GM12878 (cell line): ENCODE data around the gene ETS1. TPM values are rescaled to one million over a fixed set of nuclear protein-coding genes. Genes with fewer than 3 reads are reported as not detected.

Experiments
- ATAC-seq: fragments of 200-7000 bp; cut with Tn5 transposase; 3 replicates; pipeline ENCODE4 v1.9.1; 2020; ENCODE audit warnings: mild to moderate bottlenecking, moderate library complexity
- BruUV-seq: library from RNA; stranded (reverse); fragments of 400-500 nt; replicated peaks from 2 replicates; lab custom pipeline; 2021; lab: Mats Ljungman, UMichigan
- CTCF ChIA-PET: fragments of 300-600 bp; sonication (Branson Sonifier 250); formaldehyde crosslinking; extraction: SDS; loops from one replicate; lab custom pipeline; 2021; ENCODE audit warnings: inconsistent platforms; lab: Yijun Ruan, JAX
- POLR2A ChIA-PET: fragments of 350-600 bp; formaldehyde crosslinking; extraction: SDS; loops from one replicate; lab custom pipeline; 2021; ENCODE audit warnings: inconsistent platforms; lab: Charles Lee
- RAD21 ChIA-PET: fragments of 300-600 bp; sonication (Branson Sonifier 250); formaldehyde crosslinking; loops from one replicate; lab custom pipeline; 2023; ENCODE audit warnings: antibody characterized with exemption; ENCODE audit not compliant: unreplicated experiment; lab: Charles Lee
- SMC1A ChIA-PET: fragments of 300-600 bp; sonication (Branson Sonifier 250); formaldehyde crosslinking; loops from one replicate; lab custom pipeline; 2023; ENCODE audit not compliant: unreplicated experiment, uncharacterized antibody; lab: Charles Lee
- DNase-seq: peaks from one replicate; pipeline ENCODE4 v3.0.0-alpha.2; 2011; ENCODE audit warnings: low read depth, low spot score
- FAIRE-seq: peaks from 3 replicates; lab custom pipeline; 2011; peaks lifted over from hg19 to GRCh38; lab: Jason Lieb, UNC
- H2AFZ ChIP-seq: 2 replicates; pipeline ENCODE4 v1.6.0; 2011; ENCODE audit warnings: low read depth, low read length, control low read depth; ENCODE audit not compliant: control insufficient read depth
- H3K27ac ChIP-seq: 2 replicates; pipeline ENCODE4 v1.5.1; 2011; ENCODE audit warnings: control low read depth; ENCODE audit not compliant: control insufficient read depth, insufficient read depth
- H3K27me3 ChIP-seq, 2 experiments: replicated peaks in 1 of 2; 2 replicates each; pipeline versions ENCODE4 v1.6.0 to v1.6.1; 2011; ENCODE audit warnings: low read length in 1 of 2; ENCODE audit not compliant: control insufficient read depth in 2 of 2, insufficient read depth in 2 of 2
- H3K36me3 ChIP-seq, 2 experiments: 2 replicates each; pipeline ENCODE4 v1.5.1; 2011; ENCODE audit warnings: low read length in 1 of 2; ENCODE audit not compliant: control insufficient read depth in 2 of 2, insufficient read depth in 2 of 2
- H3K4me1 ChIP-seq: 2 replicates; pipeline ENCODE4 v1.6.1; 2011; ENCODE audit warnings: mild to moderate bottlenecking, low read length, moderate library complexity, mixed read lengths; ENCODE audit not compliant: control insufficient read depth, insufficient read depth
- H3K4me2 ChIP-seq: 2 replicates; pipeline ENCODE4 v1.6.0; 2011; ENCODE audit warnings: control low read depth; ENCODE audit not compliant: control insufficient read depth, insufficient read depth
- H3K4me3 ChIP-seq: fragments of 200-600 bp; sonication (generic); 2 replicates; pipeline ENCODE4 v1.5.1; 2016
- H3K79me2 ChIP-seq: 2 replicates; pipeline ENCODE4 v1.6.0; 2011; ENCODE audit warnings: low read length; ENCODE audit not compliant: control insufficient read depth, insufficient read depth
- H3K9ac ChIP-seq: 2 replicates; pipeline ENCODE4 v1.8.0; 2011; ENCODE audit warnings: low read length, control low read depth, mixed read lengths; ENCODE audit not compliant: control insufficient read depth, insufficient read depth
- H3K9me3 ChIP-seq: replicated peaks from 3 replicates; pipeline ENCODE4 v1.5.1; 2011; ENCODE audit warnings: mild to moderate bottlenecking, low read length; ENCODE audit not compliant: control insufficient read depth, insufficient read depth
- H4K20me1 ChIP-seq: 2 replicates; pipeline ENCODE4 v1.6.0; 2011; ENCODE audit not compliant: control insufficient read depth, insufficient read depth
- ASH2L ChIP-seq: fragments of 300-600, 200-600 bp; sonication (generic); IDR thresholded peaks from 2 replicates; pipeline ENCODE4 v1.6.1; 2017; ENCODE audit warnings: low read depth, mild to moderate bottlenecking, borderline replicate concordance
- BHLHE40 ChIP-seq, 2 experiments: fragments of 450-650 bp in 1 of 2; IDR thresholded peaks; 2 replicates each; pipeline ENCODE4 v1.6.1; 2011 to 2017; ENCODE audit warnings: low read depth in 2 of 2, borderline replicate concordance in 1 of 2, improper control_type of control experiment in 1 of 2, low read length in 1 of 2, mild to moderate bottlenecking in 1 of 2
- ESRRA ChIP-seq: IDR thresholded peaks from 2 replicates; pipeline ENCODE4 v1.6.1; 2012; ENCODE audit warnings: mild to moderate bottlenecking, low read length, improper control_type of control experiment
- IKZF1 ChIP-seq: fragments of 450-650 bp; conservative IDR thresholded peaks from 2 replicates; pipeline ENCODE4 v1.6.1; 2017; ENCODE audit warnings: antibody characterized with exemption, mild to moderate bottlenecking
- IKZF2 ChIP-seq, 2 experiments: fragments of 450-650 bp; IDR thresholded peaks; 2 replicates each; pipeline ENCODE4 v1.6.1; 2017; ENCODE audit warnings: mild to moderate bottlenecking in 2 of 2, moderate library complexity in 2 of 2
- NBN ChIP-seq: fragments of 450-650 bp; IDR thresholded peaks from 2 replicates; pipeline ENCODE4 v1.6.1; 2016
- NFXL1 ChIP-seq: fragments of 450-650 bp; IDR thresholded peaks from 2 replicates; pipeline ENCODE4 v1.6.1; 2017; ENCODE audit warnings: antibody characterized with exemption, mild to moderate bottlenecking, borderline replicate concordance
- PML ChIP-seq: IDR thresholded peaks from 2 replicates; pipeline ENCODE4 v1.6.1; 2012; ENCODE audit warnings: low read length, inconsistent platforms
- POLR2AphosphoS5 ChIP-seq: IDR thresholded peaks from 2 replicates; pipeline ENCODE4 v1.6.1; 2011; ENCODE audit warnings: mild to moderate bottlenecking, low read length, inconsistent platforms
- RB1 ChIP-seq: fragments of 450-650 bp; formaldehyde crosslinking; IDR thresholded peaks from 2 replicates; pipeline ENCODE4 v1.6.1; 2017; ENCODE audit warnings: mild to moderate bottlenecking, borderline replicate concordance
- SIN3A ChIP-seq: IDR thresholded peaks from 2 replicates; pipeline ENCODE4 v1.6.1; 2012; ENCODE audit warnings: low read depth, low read length, improper control_type of control experiment
- WGBS: methylation state at CpG from one replicate; pipeline ENCODE4 v1.1.6; 2016; ENCODE audit warnings: low lambda C conversion rate; ENCODE audit not compliant: insufficient replicate concordance, insufficient coverage; ENCODE audit errors: missing lambda C conversion rate; 5-methylcytosine and 5-hydroxymethylcytosine counted together
- in situ Hi-C: fragments of 300-500 bp; cut with MboI; formaldehyde crosslinking; loops from 9 replicates; pipeline ENCODE4 v1.14.3; 2018; ENCODE audit warnings: mixed read lengths
- intact Hi-C: fragments of 100-400 bp; cut with micrococcal nuclease; formaldehyde crosslinking; loops from one replicate; pipeline ENCODE4 v1.14.2; 2022; ENCODE audit not compliant: unreplicated experiment
- polyA plus RNA-seq, 11 experiments: library from polyadenylated mRNA; depleted of rRNA in 4 of 11; unstranded in 6 of 11; stranded (reverse) in 5 of 11; fragments of >200 nt; fragmentation: Nextera tagmentation in 4 of 11; fragmentation: Illumina TruSeq in 1 of 11; extraction: Ambion mirVana in 4 of 11; extraction: Trizol in 1 of 11; gene quantifications; 1 replicate in 1 of 11; 2 replicates in 10 of 11; pipeline versions ENCODE4 v1.2.1 to v1.2.3, GENCODE V29; 2011 to 2016; ENCODE audit warnings: inconsistent platforms in 2 of 11, missing spikeins in 2 of 11, low read depth in 1 of 11
- total RNA-seq, 4 experiments: library from RNA; depleted of rRNA in 3 of 4; stranded (reverse); fragments of >200 nt in 3 of 4; fragmentation: Illumina TruSeq in 1 of 4; extraction: Trizol in 1 of 4; gene quantifications; 2 replicates each; pipeline versions ENCODE4 v1.2.1 to v1.2.3, GENCODE V29; 2013 to 2021
- TF ChIP-seq, protein P1 (sequence below): fragments of 450-650 bp; IDR thresholded peaks from 2 replicates; pipeline ENCODE4 v1.6.1; 2016; ENCODE audit warnings: mild to moderate bottlenecking
- TF ChIP-seq, protein P2 (sequence below): fragments of 450-650 bp; IDR thresholded peaks from 2 replicates; pipeline ENCODE4 v1.6.1; 2016; ENCODE audit warnings: mild to moderate bottlenecking

ETS1 gene
- total and polyA plus RNA-seq, 10 of the 15 experiments (the other 5 are each of a cell fraction or from before 2014, with no cell fraction given): 12.5 to 112 (median 55.5) TPM

DNA sequence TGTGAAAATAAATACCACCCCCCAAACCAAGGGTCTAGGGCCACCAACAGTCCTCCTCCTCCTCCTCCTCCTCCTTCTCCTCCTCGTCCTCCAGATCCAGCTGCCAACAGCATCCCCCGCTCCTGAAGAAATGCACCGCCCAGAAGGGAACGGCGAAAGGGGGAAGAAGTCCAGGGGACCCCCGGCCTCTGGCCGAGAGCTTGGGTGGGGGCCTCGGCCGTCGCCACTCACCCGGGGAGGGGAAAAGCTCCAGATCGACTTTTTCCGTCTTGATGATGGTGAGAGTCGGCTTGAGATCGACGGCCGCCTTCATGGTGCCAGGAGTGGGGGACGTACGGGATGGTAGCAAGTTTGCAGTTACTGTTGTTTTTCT lies 65.7 kb downstream of the ETS1 start:
- Histone ChIP-seq H4K20me1 (no peaks in the 10 kb centered on the region), H3K9ac (peak overlapping the region; percentile 97), H3K27ac (peak overlapping the region; percentile 96), H3K9me3 (no peaks in the 10 kb centered on the region), H3K27me3 (no peaks in the 10 kb centered on the region), H3K79me2 (peaks cover 62% of the 10 kb centered on the region), H2AFZ (no peak overlapping the region), H3K4me3 (peak overlapping the region; percentile 96), H3K36me3 (peaks cover 0 to 6% of the 10 kb centered on the region in 2 experiments; a peak in 1 of 4 replicates), H3K4me2 (peak overlapping the region; percentile 93; the same call in 1 of the 2 replicates), H3K4me1 (peaks cover 17% of the 10 kb centered on the region)
- ChIA-PET CTCF (interaction anchor here (1.1 to 2.1 kb wide), 2 partner anchors 89 to 106 kb away, joined by 3 to 9 read pairs; no protein-coding TSS in a partner anchor), RAD21 (interaction anchor here (0.8 to 10.3 kb wide), 9 partner anchors 25 to 231 kb away, joined by 3 to 144 read pairs (median 44); no protein-coding TSS in a partner anchor), POLR2A (interaction anchor here (0.8 to 1.7 kb wide), 4 partner anchors 13 to 50 kb away, joined by 3 to 9 read pairs (median 5); no protein-coding TSS in a partner anchor), SMC1A (interaction anchor here (0.9 to 9.8 kb wide), 12 partner anchors 9 to 310 kb away, joined by 3 to 154 read pairs (median 50); no protein-coding TSS in a partner anchor)
- DNase-seq (no peak), FAIRE-seq (no peak), ATAC-seq (peak; percentile 7; the same call in 1 of the 3 replicates)
- no peak for TF ChIP-seq RB1
- TF ChIP-seq POLR2AphosphoS5: 0 out of 2 replicates have a peak, but pooled peaks have one; percentile 36
- TF ChIP-seq ESRRA: no peak
- TF ChIP-seq IKZF1: 0 out of 2 replicates have a peak, but pooled peaks have one; percentile 3
- TF ChIP-seq SIN3A: 0 out of 2 replicates have a peak, but pooled peaks have one; percentile 13
- TF ChIP-seq, protein P1, sequence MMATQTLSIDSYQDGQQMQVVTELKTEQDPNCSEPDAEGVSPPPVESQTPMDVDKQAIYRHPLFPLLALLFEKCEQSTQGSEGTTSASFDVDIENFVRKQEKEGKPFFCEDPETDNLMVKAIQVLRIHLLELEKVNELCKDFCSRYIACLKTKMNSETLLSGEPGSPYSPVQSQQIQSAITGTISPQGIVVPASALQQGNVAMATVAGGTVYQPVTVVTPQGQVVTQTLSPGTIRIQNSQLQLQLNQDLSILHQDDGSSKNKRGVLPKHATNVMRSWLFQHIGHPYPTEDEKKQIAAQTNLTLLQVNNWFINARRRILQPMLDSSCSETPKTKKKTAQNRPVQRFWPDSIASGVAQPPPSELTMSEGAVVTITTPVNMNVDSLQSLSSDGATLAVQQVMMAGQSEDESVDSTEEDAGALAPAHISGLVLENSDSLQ: peak; percentile 27; the same call in 1 of the 2 replicates
- TF ChIP-seq IKZF2 (IDR thresholded peaks at IDR 0.05): no peak
- TF ChIP-seq, protein P2, sequence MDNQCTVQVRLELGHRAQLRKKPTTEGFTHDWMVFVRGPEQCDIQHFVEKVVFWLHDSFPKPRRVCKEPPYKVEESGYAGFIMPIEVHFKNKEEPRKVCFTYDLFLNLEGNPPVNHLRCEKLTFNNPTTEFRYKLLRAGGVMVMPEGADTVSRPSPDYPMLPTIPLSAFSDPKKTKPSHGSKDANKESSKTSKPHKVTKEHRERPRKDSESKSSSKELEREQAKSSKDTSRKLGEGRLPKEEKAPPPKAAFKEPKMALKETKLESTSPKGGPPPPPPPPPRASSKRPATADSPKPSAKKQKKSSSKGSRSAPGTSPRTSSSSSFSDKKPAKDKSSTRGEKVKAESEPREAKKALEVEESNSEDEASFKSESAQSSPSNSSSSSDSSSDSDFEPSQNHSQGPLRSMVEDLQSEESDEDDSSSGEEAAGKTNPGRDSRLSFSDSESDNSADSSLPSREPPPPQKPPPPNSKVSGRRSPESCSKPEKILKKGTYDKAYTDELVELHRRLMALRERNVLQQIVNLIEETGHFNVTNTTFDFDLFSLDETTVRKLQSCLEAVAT: peak; percentile 78
- 0 out of 2 replicates have a peak, but pooled peaks have one; percentile 42 for TF ChIP-seq ASH2L
- 0 out of 2 replicates have a peak, but pooled peaks have one; percentile 75 for TF ChIP-seq NFXL1
- TF ChIP-seq BHLHE40 (IDR thresholded peaks at IDR 0.05; ENCODE audit: borderline replicate concordance in 1 of 2, low read depth in 2 of 2, low read length in 1 of 2): no peak
- TF ChIP-seq PML: peak; percentile 11; the same call in 1 of the 2 replicates
- 0 out of 2 replicates have a peak, but pooled peaks have one; percentile 16 for TF ChIP-seq NBN
- intact Hi-C loops: loop anchor here (1.0 to 10.0 kb wide), 6 partner anchors 31 to 313 kb away; no protein-coding TSS in a partner anchor
- in situ Hi-C loops: no loop called here
- BruUV-seq: TSS peak; percentile 75
- under 1% methylated on average over 15 of the region's 19 CpGs for WGBS
